Thyroid gland (tissue), 4 donors: Measurements from ENCODE around the gene UBA52. TPM values are rescaled to one million over a fixed set of nuclear protein-coding genes. Genes with fewer than 3 reads are reported as not detected.

ENCODE experiments used
- DNase-seq, 2 donors: peaks; one replicate each; pipeline ENCODE4 v3.0.0-alpha.2; 2019
- H3K27ac ChIP-seq, 3 donors: fragments of 200-600 bp; sonication (generic); 1 replicate in 2 of 3; 2 replicates in 1 of 3; pipeline ENCODE4 v1.5.1; 2016 to 2019; ENCODE audit warnings: mild to moderate bottlenecking in 1 of 3, moderate library complexity in 1 of 3
- H3K27me3 ChIP-seq: fragments of 200-600 bp; sonication (generic); one replicate; pipeline ENCODE4 v1.5.1; 2019
- H3K36me3 ChIP-seq, 2 donors: fragments of 200-600 bp; sonication (generic); one replicate each; pipeline ENCODE4 v1.5.1; 2016 to 2019
- H3K4me1 ChIP-seq, 2 donors: fragments of 200-600 bp; sonication (generic); one replicate each; pipeline ENCODE4 v1.5.1; 2017 to 2019
- H3K4me3 ChIP-seq, 3 donors: fragments of 200-600 bp; sonication (generic); replicated peaks in 1 of 3; 1 replicate in 2 of 3; 2 replicates in 1 of 3; pipeline ENCODE4 v1.5.1; 2016; ENCODE audit warnings: mild to moderate bottlenecking in 1 of 3
- H3K9me3 ChIP-seq: fragments of 200-600 bp; sonication (generic); one replicate; pipeline ENCODE4 v1.5.1; 2017
- CTCF ChIP-seq, 6 experiments: fragments of 200-600 bp in 3 of 6; fragments of 450-650 bp in 3 of 6; sonication (generic) in 3 of 6; IDR thresholded peaks; one replicate each; pipeline ENCODE4 v1.5.1; 2016 to 2019; ENCODE audit warnings: antibody characterized with exemption in 6 of 6, mild to moderate bottlenecking in 2 of 6, inconsistent platforms in 1 of 6, moderate library complexity in 1 of 6
- POLR2A ChIP-seq, 2 donors: fragments of 450-650 bp; IDR thresholded peaks; one replicate each; pipeline ENCODE4 v1.6.1; 2017; ENCODE audit warnings: antibody characterized with exemption in 2 of 2, mild to moderate bottlenecking in 2 of 2, moderate library complexity in 1 of 2
- WGBS, 2 donors: methylation state at CpG; one replicate each; pipeline ENCODE4 v1.1.5; 2017; 5-methylcytosine and 5-hydroxymethylcytosine counted together
- intact Hi-C: fragments of 100-400 bp; cut with DNase I; formaldehyde crosslinking; loops from one replicate; pipeline ENCODE4 v1.15.1; 2023
- total RNA-seq, 4 donors: library from RNA; depleted of rRNA; stranded (reverse); fragments of >200 nt; gene quantifications; one replicate each; pipeline ENCODE4 v1.2.3, GENCODE V29; 2016

Gene UBA52
- total RNA-seq, 4 donors from 2014 or later = 395 to 726 (median 521) TPM

- TF ChIP-seq CTCF (IDR thresholded peaks at IDR 0.05) = no peak
- no peak for DNase-seq
- Histone ChIP-seq H3K4me3 (peak overlapping the region in 1 of 3 donors; percentile 4), H3K27me3 (peaks cover 49% of the 10 kb centered on the region), H3K27ac (no peak overlapping the region), H3K36me3 (no peaks in the 10 kb centered on the region), H3K4me1 (peaks cover 26 to 45% of the 10 kb centered on the region in 2 donors), H3K9me3 (no peaks in the 10 kb centered on the region)
- intact Hi-C loops = no loop called here
- WGBS, 2 donors = 1% methylated on average over 27 to 56 of the region's 68 CpGs
These were observed 35.8 kb downstream of the UBA52 start for GRCh38 chr19:18607226-18608101.

GRCh38 chr19:18608102-18608804 lies 36.6 kb downstream of the UBA52 start:
- intact Hi-C loops = no loop called here
- no peaks in the 10 kb centered on the region for H3K36me3 ChIP-seq
- H3K27ac ChIP-seq = no peak overlapping the region
- WGBS, 2 donors = 35 to 52% methylated on average over 5 of the region's 5 CpGs
- no peak for DNase-seq
- TF ChIP-seq POLR2A (IDR thresholded peaks at IDR 0.05) (no peak), CTCF (IDR thresholded peaks at IDR 0.05) (no peak)
- H3K4me1 ChIP-seq = peaks cover 28 to 53% of the 10 kb centered on the region in 2 donors
- H3K4me3 ChIP-seq = no peak overlapping the region
- peaks cover 57% of the 10 kb centered on the region for H3K27me3 ChIP-seq
- H3K9me3 ChIP-seq = no peaks in the 10 kb centered on the region

- intact Hi-C loops = no loop called here
- H3K27me3 ChIP-seq = peaks cover 59% of the 10 kb centered on the region
- H3K4me3 ChIP-seq = no peak overlapping the region
- TF ChIP-seq POLR2A (IDR thresholded peaks at IDR 0.05) (no peak), CTCF (IDR thresholded peaks at IDR 0.05) (no peak)
- no peak for DNase-seq
- 73 to 74% methylated on average over 9 of the region's 9 CpGs for WGBS, 2 donors
- peaks cover 28 to 47% of the 10 kb centered on the region in 2 donors for H3K4me1 ChIP-seq
- no peaks in the 10 kb centered on the region for H3K9me3 ChIP-seq
- no peak overlapping the region for H3K27ac ChIP-seq
- H3K36me3 ChIP-seq = no peaks in the 10 kb centered on the region
These were observed 37.4 kb downstream of the UBA52 start for GRCh38 chr19:18608805-18609716.

GRCh38 chr19:18609717-18610051 lies 38.0 kb downstream of the UBA52 start:
- WGBS, 2 donors = 46 to 52% methylated on average over 2 of the region's 2 CpGs
- intact Hi-C loops = no loop called here
- no peaks in the 10 kb centered on the region for H3K36me3 ChIP-seq
- TF ChIP-seq CTCF (IDR thresholded peaks at IDR 0.05) (no peak), POLR2A (IDR thresholded peaks at IDR 0.05) (no peak)
- DNase-seq = no peak
- H3K4me1 ChIP-seq = peaks cover 28 to 47% of the 10 kb centered on the region in 2 donors
- peaks cover 53% of the 10 kb centered on the region for H3K27me3 ChIP-seq
- H3K4me3 ChIP-seq = no peak overlapping the region
- no peaks in the 10 kb centered on the region for H3K9me3 ChIP-seq
- H3K27ac ChIP-seq = no peak overlapping the region
